GM12878 (cell line): ENCODE measurements around the gene HOXC9. TPM values are rescaled to one million over a fixed set of nuclear protein-coding genes. Genes with fewer than 3 reads are reported as not detected.
A peak's percentile ranks its signal among the peaks of the same experiment; 100 is the strongest.

Experiments used
- ATAC-seq: fragments of 200-7000 bp; cut with Tn5 transposase; 3 replicates; pipeline ENCODE4 v1.9.1; 2020; ENCODE audit warnings: mild to moderate bottlenecking, moderate library complexity
- BruUV-seq: library from RNA; stranded (reverse); fragments of 400-500 nt; replicated peaks from 2 replicates; lab custom pipeline; 2021; lab: Mats Ljungman, UMichigan
- CTCF ChIA-PET: fragments of 300-600 bp; sonication (Branson Sonifier 250); formaldehyde crosslinking; extraction: SDS; loops from one replicate; lab custom pipeline; 2021; ENCODE audit warnings: inconsistent platforms; lab: Yijun Ruan, JAX
- POLR2A ChIA-PET: fragments of 350-600 bp; formaldehyde crosslinking; extraction: SDS; loops from one replicate; lab custom pipeline; 2021; ENCODE audit warnings: inconsistent platforms; lab: Charles Lee
- RAD21 ChIA-PET: fragments of 300-600 bp; sonication (Branson Sonifier 250); formaldehyde crosslinking; loops from one replicate; lab custom pipeline; 2023; ENCODE audit warnings: antibody characterized with exemption; ENCODE audit not compliant: unreplicated experiment; lab: Charles Lee
- SMC1A ChIA-PET: fragments of 300-600 bp; sonication (Branson Sonifier 250); formaldehyde crosslinking; loops from one replicate; lab custom pipeline; 2023; ENCODE audit not compliant: unreplicated experiment, uncharacterized antibody; lab: Charles Lee
- DNase-seq: peaks from one replicate; pipeline ENCODE4 v3.0.0-alpha.2; 2011; ENCODE audit warnings: low read depth, low spot score
- FAIRE-seq: peaks from 3 replicates; lab custom pipeline; 2011; peaks lifted over from hg19 to GRCh38; lab: Jason Lieb, UNC
- H2AFZ ChIP-seq: 2 replicates; pipeline ENCODE4 v1.6.0; 2011; ENCODE audit warnings: low read depth, low read length, control low read depth; ENCODE audit not compliant: control insufficient read depth
- H3K27ac ChIP-seq: 2 replicates; pipeline ENCODE4 v1.5.1; 2011; ENCODE audit warnings: control low read depth; ENCODE audit not compliant: control insufficient read depth, insufficient read depth
- H3K27me3 ChIP-seq, 2 experiments: replicated peaks in 1 of 2; 2 replicates each; pipeline versions ENCODE4 v1.6.0 to v1.6.1; 2011; ENCODE audit warnings: low read length in 1 of 2; ENCODE audit not compliant: control insufficient read depth in 2 of 2, insufficient read depth in 2 of 2
- H3K36me3 ChIP-seq, 2 experiments: 2 replicates each; pipeline ENCODE4 v1.5.1; 2011; ENCODE audit warnings: low read length in 1 of 2; ENCODE audit not compliant: control insufficient read depth in 2 of 2, insufficient read depth in 2 of 2
- H3K4me1 ChIP-seq: 2 replicates; pipeline ENCODE4 v1.6.1; 2011; ENCODE audit warnings: mild to moderate bottlenecking, low read length, moderate library complexity, mixed read lengths; ENCODE audit not compliant: control insufficient read depth, insufficient read depth
- H3K4me2 ChIP-seq: 2 replicates; pipeline ENCODE4 v1.6.0; 2011; ENCODE audit warnings: control low read depth; ENCODE audit not compliant: control insufficient read depth, insufficient read depth
- H3K4me3 ChIP-seq: fragments of 200-600 bp; sonication (generic); 2 replicates; pipeline ENCODE4 v1.5.1; 2016
- H3K79me2 ChIP-seq: 2 replicates; pipeline ENCODE4 v1.6.0; 2011; ENCODE audit warnings: low read length; ENCODE audit not compliant: control insufficient read depth, insufficient read depth
- H3K9ac ChIP-seq: 2 replicates; pipeline ENCODE4 v1.8.0; 2011; ENCODE audit warnings: low read length, control low read depth, mixed read lengths; ENCODE audit not compliant: control insufficient read depth, insufficient read depth
- H3K9me3 ChIP-seq: replicated peaks from 3 replicates; pipeline ENCODE4 v1.5.1; 2011; ENCODE audit warnings: mild to moderate bottlenecking, low read length; ENCODE audit not compliant: control insufficient read depth, insufficient read depth
- H4K20me1 ChIP-seq: 2 replicates; pipeline ENCODE4 v1.6.0; 2011; ENCODE audit not compliant: control insufficient read depth, insufficient read depth
- BMI1 ChIP-seq: fragments of 450-650 bp; IDR thresholded peaks from 2 replicates; pipeline ENCODE4 v1.6.1; 2016; ENCODE audit warnings: mild to moderate bottlenecking, moderate library complexity, borderline replicate concordance
- EZH2 ChIP-seq: IDR thresholded peaks from 2 replicates; pipeline ENCODE4 v1.6.1; 2012; ENCODE audit warnings: low read depth, mild to moderate bottlenecking, control low read depth, inconsistent platforms, low read length, borderline replicate concordance; ENCODE audit not compliant: control insufficient read depth
- SUZ12 ChIP-seq: fragments of 200-600 bp; sonication (generic); IDR thresholded peaks from one replicate; pipeline ENCODE4 v1.6.1; 2018; ENCODE audit warnings: antibody characterized with exemption, mild to moderate bottlenecking; ENCODE audit not compliant: unreplicated experiment
- ZSCAN29 ChIP-seq: fragments of 450-650 bp; IDR thresholded peaks from 2 replicates; pipeline ENCODE4 v1.6.1; 2017; ENCODE audit warnings: mild to moderate bottlenecking, moderate library complexity
- WGBS: methylation state at CpG from one replicate; pipeline ENCODE4 v1.1.6; 2016; ENCODE audit warnings: low lambda C conversion rate; ENCODE audit not compliant: insufficient replicate concordance, insufficient coverage; ENCODE audit errors: missing lambda C conversion rate; 5-methylcytosine and 5-hydroxymethylcytosine counted together
- in situ Hi-C: fragments of 300-500 bp; cut with MboI; formaldehyde crosslinking; loops from 9 replicates; pipeline ENCODE4 v1.14.3; 2018; ENCODE audit warnings: mixed read lengths
- intact Hi-C: fragments of 100-400 bp; cut with micrococcal nuclease; formaldehyde crosslinking; loops from one replicate; pipeline ENCODE4 v1.14.2; 2022; ENCODE audit not compliant: unreplicated experiment
- polyA plus RNA-seq, 11 experiments: library from polyadenylated mRNA; depleted of rRNA in 4 of 11; unstranded in 6 of 11; stranded (reverse) in 5 of 11; fragments of >200 nt; fragmentation: Nextera tagmentation in 4 of 11; fragmentation: Illumina TruSeq in 1 of 11; extraction: Ambion mirVana in 4 of 11; extraction: Trizol in 1 of 11; gene quantifications; 1 replicate in 1 of 11; 2 replicates in 10 of 11; pipeline versions ENCODE4 v1.2.1 to v1.2.3, GENCODE V29; 2011 to 2016; ENCODE audit warnings: inconsistent platforms in 2 of 11, missing spikeins in 2 of 11, low read depth in 1 of 11
- total RNA-seq, 4 experiments: library from RNA; depleted of rRNA in 3 of 4; stranded (reverse); fragments of >200 nt in 3 of 4; fragmentation: Illumina TruSeq in 1 of 4; extraction: Trizol in 1 of 4; gene quantifications; 2 replicates each; pipeline versions ENCODE4 v1.2.1 to v1.2.3, GENCODE V29; 2013 to 2021

The HOXC9 gene
- total and polyA plus RNA-seq, 10 of the 15 experiments (the other 5 are each of a cell fraction or from before 2014, with no cell fraction given) = not detected

DNA sequence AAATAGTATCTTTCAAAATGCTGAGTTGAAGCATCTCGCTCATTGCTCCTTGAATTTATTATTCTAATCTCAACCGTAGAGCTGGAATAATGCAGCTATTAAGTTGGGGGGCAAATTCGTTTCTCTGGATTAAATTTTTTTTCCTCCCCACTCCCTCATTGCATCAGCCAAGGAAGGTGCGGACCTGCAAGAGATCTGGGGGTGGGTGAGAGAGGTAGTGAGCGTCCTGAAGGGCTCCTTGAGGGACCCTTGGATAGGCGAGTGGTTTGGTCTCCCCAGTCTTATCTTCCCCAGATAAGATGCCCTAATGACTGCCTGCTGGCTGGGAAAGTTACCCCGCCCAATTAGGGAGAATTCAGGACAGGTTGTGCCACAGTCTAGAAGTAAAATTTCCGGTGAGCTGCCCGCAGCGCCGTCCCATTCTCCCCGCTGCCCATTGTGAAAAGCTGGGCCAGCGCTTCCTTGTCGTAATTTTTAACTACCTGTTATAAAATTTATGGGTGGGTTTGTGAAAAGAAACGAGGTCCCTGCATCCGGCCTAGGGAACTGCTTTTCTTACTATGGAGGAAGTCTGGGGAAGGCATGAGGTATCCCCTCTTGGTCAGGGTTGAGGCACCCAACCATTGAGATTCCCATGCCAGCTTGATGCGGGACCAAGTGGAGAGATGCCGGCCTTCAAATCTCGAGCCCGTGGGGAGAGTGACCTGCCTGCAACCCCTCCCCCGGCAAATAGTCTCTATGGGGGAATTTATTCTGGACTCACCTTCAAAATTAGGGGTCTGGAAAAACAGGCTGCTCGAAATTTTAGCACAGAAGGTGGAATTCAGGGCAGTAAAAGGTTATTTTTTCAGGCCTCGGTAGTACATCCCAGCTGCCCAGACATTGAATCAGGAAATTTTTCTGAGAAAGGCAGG, 15.3 kb downstream of the HOXC9 start:
- Histone ChIP-seq H3K27me3 (peaks cover 12 to 31% of the 10 kb centered on the region in 2 experiments), H3K36me3 (no peaks in the 10 kb centered on the region), H2AFZ (no peak overlapping the region), H3K9me3 (no peaks in the 10 kb centered on the region), H3K27ac (no peak overlapping the region), H3K4me3 (no peak overlapping the region), H3K4me1 (peaks cover 10% of the 10 kb centered on the region; the same call in 1 of the 2 replicates), H3K4me2 (no peak overlapping the region), H3K79me2 (no peaks in the 10 kb centered on the region), H4K20me1 (no peaks in the 10 kb centered on the region; the same call in 1 of the 2 replicates), H3K9ac (no peak overlapping the region)
- FAIRE-seq (no peak), DNase-seq (no peak), ATAC-seq (no peak)
- in situ Hi-C loops (no loop called here), intact Hi-C loops (no loop called here)
- TF ChIP-seq BMI1 (peak; percentile 88), EZH2 (peak; percentile 85; the same call in 1 of the 2 replicates), SUZ12 (peak; percentile 56), ZSCAN29 (no peak)
- ChIA-PET CTCF (interaction anchor here (0.7 to 3.8 kb wide), 7 partner anchors 8 to 365 kb away, joined by 3 to 27 read pairs (median 18); partner anchors contain the start of genes HOXC5, HOXC6 and HOXC8), RAD21 (no interaction called here), SMC1A (interaction anchor here (0.6 to 2.4 kb wide), 3 partner anchors 10 to 17 kb away, joined by 3 to 7 read pairs (median 6); partner anchors contain the start of gene HOXC5), POLR2A (interaction anchor here (0.6 to 1.5 kb wide), 2 partner anchors 39 to 386 kb away, joined by 4 to 5 read pairs; partner anchors contain the start of gene HOXC4)
- 27% methylated on average over 23 of the region's 23 CpGs for WGBS
- BruUV-seq = no TSS peak
